Measurements from ENCODE around the gene ADTRP. TPM values are rescaled to one million over a fixed set of nuclear protein-coding genes. Genes with fewer than 3 reads are reported as not detected.

Gene ADTRP
- total RNA-seq, 2 donors from 2014 or later, result 47.7 to 81.3 TPM

DNA sequence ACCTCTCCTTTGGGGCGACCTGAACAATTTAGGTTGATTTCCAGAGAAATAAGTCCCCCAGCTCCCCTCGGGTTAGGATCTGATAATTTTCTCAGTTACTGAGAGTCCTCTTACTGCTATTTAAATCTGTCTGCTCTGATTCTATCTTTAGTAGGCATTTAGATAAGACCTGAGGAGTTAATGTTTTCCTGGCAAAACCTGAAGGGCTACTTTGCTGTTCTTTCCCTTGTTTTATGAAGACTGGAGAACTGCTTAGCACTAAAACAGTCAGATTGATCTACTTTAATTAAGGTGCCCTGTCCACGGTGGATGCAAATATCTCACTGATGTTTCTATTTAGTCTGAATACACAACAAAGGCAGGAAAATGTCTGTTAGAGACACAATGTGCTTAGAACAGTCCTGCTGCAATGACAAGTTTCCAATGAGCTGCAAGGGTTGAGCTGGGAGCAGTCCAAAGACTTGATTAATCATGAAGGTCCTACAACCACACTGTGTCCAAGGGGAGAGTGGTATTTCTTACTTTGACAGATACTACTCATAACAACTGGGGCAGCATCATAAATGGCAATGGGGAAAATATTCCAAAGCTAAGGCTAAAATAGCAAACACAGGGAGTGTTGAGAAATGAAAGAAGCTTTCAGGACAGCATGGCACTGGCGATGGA lies 15.7 kb downstream of the ADTRP start:
- H3K4me3 Mint-ChIP-seq, result no peak overlapping the region
- no peak overlapping the region for H3K27ac Mint-ChIP-seq
- no peaks in the 10 kb centered on the region for H3K27me3 Mint-ChIP-seq
- ATAC-seq (replicated peaks), result no peak
- H3K36me3 Mint-ChIP-seq (ENCODE audit: low read depth), result no peaks in the 10 kb centered on the region
- H3K4me1 Mint-ChIP-seq, result peaks cover 8% of the 10 kb centered on the region
- H3K9me3 Mint-ChIP-seq, result peaks cover 1% of the 10 kb centered on the region

DNA sequence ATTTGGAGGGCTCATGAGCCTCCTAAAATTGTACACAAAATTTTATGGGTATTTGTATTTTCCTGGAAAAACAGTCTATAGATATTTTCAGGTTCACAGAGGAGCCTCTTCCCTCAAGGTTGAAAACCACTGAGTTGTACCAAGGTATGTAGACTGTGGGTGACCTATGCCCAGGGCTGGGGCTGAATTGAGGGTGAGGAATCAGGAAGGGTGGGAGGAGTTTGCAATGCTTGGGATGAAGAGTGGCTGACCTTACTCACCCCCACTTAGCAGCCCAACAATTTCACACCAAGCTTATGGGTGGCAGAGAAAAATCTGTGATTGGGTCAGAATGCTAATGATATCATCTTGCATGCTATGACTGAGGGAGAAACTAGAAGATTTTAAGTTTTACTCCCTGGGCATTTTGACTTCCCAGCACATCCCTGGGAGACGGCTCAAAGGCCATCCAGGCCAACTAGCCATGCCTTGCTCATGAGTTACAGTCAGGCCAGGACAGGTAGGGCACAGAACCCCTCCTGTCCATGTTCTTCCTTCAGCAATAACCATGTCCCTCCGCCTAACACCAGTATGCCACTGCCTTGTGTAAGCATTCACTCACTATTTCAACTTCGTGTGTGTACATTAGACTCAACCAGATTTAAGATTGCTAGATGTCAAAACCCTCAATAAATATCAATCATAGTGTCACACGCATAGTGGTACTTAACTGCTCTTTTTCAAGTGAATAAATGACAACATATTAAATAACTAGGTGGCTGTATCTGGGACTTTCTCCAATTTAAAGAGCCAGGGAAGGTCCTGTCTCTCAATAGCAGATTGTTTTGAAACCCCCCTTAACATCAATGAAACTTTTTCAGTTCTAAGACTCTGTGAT lies 16.6 kb downstream of the ADTRP start:
- Mint-ChIP-seq H3K36me3 (ENCODE audit: low read depth) (no peaks in the 10 kb centered on the region), H3K27me3 (no peaks in the 10 kb centered on the region)
- no peak for ATAC-seq (replicated peaks)

DNA sequence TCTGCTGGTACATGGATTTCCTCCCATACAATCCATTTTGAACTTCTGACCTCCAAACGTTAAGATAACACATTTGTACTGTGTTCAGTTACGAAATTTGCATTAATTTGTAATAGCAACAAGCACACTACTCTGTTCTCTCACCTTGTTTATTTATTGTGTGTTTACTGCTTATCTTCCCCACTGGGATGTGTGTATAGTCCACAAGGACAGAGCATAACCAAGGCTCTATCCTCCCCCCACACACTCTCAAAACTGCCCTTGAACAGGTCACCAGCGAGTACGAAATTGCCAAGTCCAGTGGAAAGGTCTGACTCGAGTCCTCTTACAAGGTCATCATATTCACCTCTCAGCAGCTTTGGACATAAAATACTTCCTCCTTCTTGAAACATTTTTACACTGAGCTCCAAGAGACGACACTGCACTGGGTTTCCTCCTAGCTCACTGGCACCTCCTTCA lies 18.6 kb downstream of the ADTRP start:
- no peaks in the 10 kb centered on the region for H3K36me3 Mint-ChIP-seq (ENCODE audit: low read depth)
- peaks cover 6% of the 10 kb centered on the region for H3K4me1 Mint-ChIP-seq
- peaks cover 7% of the 10 kb centered on the region for H3K9me3 Mint-ChIP-seq
- H3K27ac Mint-ChIP-seq, result no peak overlapping the region
- no peak for ATAC-seq (replicated peaks)
- H3K4me3 Mint-ChIP-seq, result no peak overlapping the region
- no peaks in the 10 kb centered on the region for H3K27me3 Mint-ChIP-seq

More for the DNA sequence above, 16.6 kb downstream of the ADTRP start:
- Mint-ChIP-seq H3K27ac (no peak overlapping the region), H3K4me1 (peaks cover 7% of the 10 kb centered on the region), H3K4me3 (no peak overlapping the region), H3K9me3 (peaks cover 7% of the 10 kb centered on the region)

DNA sequence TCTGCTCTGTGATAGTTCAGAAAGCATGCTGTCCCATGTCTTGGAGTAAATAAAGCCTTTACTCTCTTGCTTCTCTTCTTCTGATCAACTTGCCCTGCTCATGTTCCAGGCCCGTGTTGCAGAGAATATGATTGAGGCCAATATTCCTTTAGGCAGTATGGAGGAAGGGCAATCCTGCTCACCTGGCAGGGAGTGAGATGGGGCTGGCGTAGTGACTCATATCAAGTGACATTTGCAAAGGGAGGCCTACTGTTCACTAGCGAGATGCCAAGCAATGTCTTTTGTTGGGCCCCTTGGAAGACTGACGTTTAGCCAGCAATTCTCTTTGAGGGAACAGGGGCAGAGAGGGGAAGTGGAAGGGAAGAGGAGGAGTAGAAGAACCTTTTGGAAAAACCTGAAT lies 19.7 kb downstream of the ADTRP start:
- H3K27ac Mint-ChIP-seq, result no peak overlapping the region
- no peak overlapping the region for H3K4me3 Mint-ChIP-seq
- no peaks in the 10 kb centered on the region for H3K36me3 Mint-ChIP-seq (ENCODE audit: low read depth)
- no peak for ATAC-seq (replicated peaks)
- H3K27me3 Mint-ChIP-seq, result no peaks in the 10 kb centered on the region
- peaks cover 7% of the 10 kb centered on the region for H3K9me3 Mint-ChIP-seq
- peaks cover 6% of the 10 kb centered on the region for H3K4me1 Mint-ChIP-seq

DNA sequence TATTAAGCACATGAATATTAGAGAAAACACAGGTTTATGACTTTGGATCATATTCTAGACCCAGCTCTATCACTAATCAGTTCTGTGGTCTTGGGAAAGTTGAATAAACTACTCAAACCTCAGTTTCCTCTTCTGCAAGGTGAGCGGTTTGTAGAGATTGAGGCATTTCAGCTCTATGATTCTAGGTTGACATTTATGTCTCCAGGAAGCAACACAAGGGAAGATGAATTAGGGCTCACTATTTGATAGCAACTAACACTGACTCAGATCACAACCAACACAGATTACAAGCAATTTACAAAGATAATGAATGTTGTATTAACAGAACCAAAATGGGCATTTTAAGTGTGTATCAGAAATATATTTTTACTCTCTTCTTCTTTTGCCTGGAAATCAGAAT lies 21.9 kb downstream of the ADTRP start:
- peaks cover 7% of the 10 kb centered on the region for H3K9me3 Mint-ChIP-seq

DNA sequence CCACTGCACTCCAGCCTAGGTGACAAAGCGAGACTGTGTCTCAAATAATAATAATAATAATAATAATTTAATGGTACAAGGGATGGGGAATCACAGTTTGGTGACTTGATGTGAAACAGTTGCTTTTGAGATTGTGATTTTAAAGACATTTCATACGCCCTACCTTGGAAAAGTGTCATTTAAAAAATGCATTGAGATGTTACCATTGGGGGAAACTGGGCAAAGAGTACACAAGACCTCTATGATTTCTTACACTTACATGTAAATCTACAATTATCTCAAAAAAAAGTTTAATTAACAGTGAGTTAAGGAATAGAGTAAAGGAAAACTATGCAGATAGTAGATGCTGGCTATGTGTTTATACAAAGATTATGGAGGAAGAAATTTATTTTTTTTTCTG lies 22.3 kb downstream of the ADTRP start:
- H3K4me1 Mint-ChIP-seq, result peaks cover 6% of the 10 kb centered on the region
- H3K27me3 Mint-ChIP-seq, result no peaks in the 10 kb centered on the region
- H3K36me3 Mint-ChIP-seq (ENCODE audit: low read depth), result no peaks in the 10 kb centered on the region
- peaks cover 7% of the 10 kb centered on the region for H3K9me3 Mint-ChIP-seq
- peak overlapping the region; percentile 33 for H3K27ac Mint-ChIP-seq
- H3K4me3 Mint-ChIP-seq, result peak overlapping the region; percentile 9
- ATAC-seq (replicated peaks), result no peak

More for the DNA sequence above, 21.9 kb downstream of the ADTRP start:
- peaks cover 6% of the 10 kb centered on the region for H3K4me1 Mint-ChIP-seq
- no peaks in the 10 kb centered on the region for H3K27me3 Mint-ChIP-seq
- peak overlapping the region; percentile 33 for H3K27ac Mint-ChIP-seq
- H3K4me3 Mint-ChIP-seq, result peak overlapping the region; percentile 9
- no peaks in the 10 kb centered on the region for H3K36me3 Mint-ChIP-seq (ENCODE audit: low read depth)
- peak; percentile 89 for ATAC-seq (replicated peaks)

DNA sequence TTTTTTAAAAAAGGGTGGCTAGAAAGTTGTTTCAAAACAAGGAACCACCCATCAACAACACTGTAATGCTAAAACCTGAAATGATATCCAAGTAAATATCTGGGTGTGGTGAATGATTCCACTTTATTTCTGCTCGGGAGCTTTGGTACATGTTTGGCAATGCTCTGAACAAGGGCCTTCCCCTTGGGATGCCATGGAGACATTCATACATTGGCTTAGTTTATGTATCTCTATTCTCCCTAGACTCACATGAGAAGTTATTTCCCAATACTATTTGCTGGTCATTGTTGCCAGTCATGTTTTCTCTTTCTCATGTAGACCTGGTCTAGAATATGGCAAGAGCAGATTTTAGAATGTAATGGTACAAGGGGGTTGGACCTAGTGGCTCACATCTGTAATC lies 22.9 kb downstream of the ADTRP start:
- no peak overlapping the region for H3K27ac Mint-ChIP-seq
- H3K4me1 Mint-ChIP-seq, result peaks cover 6% of the 10 kb centered on the region
- no peak overlapping the region for H3K4me3 Mint-ChIP-seq
- peaks cover 7% of the 10 kb centered on the region for H3K9me3 Mint-ChIP-seq
- no peak for ATAC-seq (replicated peaks)
- H3K36me3 Mint-ChIP-seq (ENCODE audit: low read depth), result no peaks in the 10 kb centered on the region
- H3K27me3 Mint-ChIP-seq, result no peaks in the 10 kb centered on the region

DNA sequence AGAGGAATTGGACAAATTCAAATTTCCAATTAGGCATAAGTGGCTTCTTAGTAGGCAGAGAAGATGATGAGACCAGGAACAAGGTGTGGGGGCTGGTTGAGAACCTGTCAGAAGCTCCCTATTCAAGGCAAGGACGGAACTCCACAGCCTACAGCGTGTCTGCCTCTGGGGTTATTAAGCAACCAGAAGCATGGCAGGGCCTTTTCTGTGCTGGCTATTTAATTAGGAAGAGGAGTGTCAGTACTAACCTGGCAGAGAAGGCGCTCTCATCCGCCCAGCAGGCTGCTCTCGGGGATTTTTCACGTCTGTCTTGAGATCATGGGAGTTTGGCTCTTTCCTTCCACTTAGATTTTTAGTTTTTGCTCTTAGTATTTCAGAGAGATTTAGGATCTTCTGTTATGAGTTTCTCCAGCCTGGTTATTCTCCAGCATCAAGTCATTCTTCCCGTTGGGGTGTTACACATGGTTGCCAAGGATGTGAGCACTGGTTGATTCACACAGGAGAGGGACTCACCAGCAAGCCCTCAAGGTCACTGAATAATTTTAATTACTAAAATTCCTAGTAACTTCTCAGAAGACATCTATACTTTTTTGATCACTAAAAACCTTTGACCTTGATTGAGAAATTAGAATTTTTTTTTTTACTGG lies 23.9 kb downstream of the ADTRP start:
- Mint-ChIP-seq H3K4me3 (no peak overlapping the region), H3K36me3 (ENCODE audit: low read depth) (no peaks in the 10 kb centered on the region), H3K4me1 (peaks cover 6% of the 10 kb centered on the region), H3K9me3 (peaks cover 7% of the 10 kb centered on the region), H3K27ac (peak overlapping the region; percentile 5), H3K27me3 (no peaks in the 10 kb centered on the region)
- ATAC-seq (replicated peaks), result peak; percentile 69

DNA sequence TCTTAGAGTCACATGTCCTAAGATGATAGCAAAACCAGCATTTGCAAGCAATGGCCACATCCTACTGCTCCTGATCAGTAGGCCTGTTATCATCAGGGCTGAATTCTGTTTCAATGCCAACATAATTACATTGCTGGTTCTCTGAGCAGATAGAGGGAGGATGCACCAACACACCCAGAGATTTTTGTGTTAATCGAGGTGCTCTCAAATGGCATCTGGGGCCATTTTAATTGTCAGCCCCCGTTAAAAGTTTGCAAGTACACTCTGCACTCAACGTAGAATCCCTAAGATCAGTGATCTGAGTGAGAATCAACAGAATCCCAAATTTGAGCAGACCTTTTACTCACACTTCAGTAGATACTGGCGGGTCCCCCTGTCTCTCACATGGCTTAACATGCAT lies 24.8 kb downstream of the ADTRP start:
- Mint-ChIP-seq H3K36me3 (ENCODE audit: low read depth) (no peaks in the 10 kb centered on the region), H3K9me3 (peaks cover 7% of the 10 kb centered on the region), H3K4me3 (no peak overlapping the region), H3K27me3 (no peaks in the 10 kb centered on the region), H3K4me1 (peaks cover 6% of the 10 kb centered on the region), H3K27ac (peak overlapping the region; percentile 5)
- ATAC-seq (replicated peaks), result no peak

DNA sequence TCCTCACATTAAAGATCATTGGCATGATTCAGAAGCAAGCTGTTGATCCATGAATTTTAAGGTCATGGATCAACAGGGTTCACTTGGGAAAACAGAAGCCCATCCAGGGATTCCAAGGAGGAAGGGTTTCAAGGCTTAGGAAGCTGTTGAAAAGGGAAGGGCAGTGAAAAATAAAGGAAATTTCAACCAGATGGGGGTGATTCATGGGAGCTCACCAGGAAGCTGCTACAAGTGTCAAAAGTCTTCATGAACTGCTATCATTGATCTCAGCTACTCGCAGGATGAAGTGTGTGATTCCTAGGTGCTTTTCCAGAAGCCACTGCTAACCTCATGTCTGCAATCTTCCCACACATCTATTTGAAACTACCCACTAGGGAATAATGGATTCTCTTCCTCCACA lies 26.2 kb downstream of the ADTRP start:
- no peak overlapping the region for H3K27ac Mint-ChIP-seq
- H3K4me1 Mint-ChIP-seq, result peaks cover 6% of the 10 kb centered on the region
- H3K9me3 Mint-ChIP-seq, result peaks cover 1% of the 10 kb centered on the region
- ATAC-seq (replicated peaks), result no peak
- no peaks in the 10 kb centered on the region for H3K36me3 Mint-ChIP-seq (ENCODE audit: low read depth)
- H3K4me3 Mint-ChIP-seq, result no peak overlapping the region
- no peaks in the 10 kb centered on the region for H3K27me3 Mint-ChIP-seq

DNA sequence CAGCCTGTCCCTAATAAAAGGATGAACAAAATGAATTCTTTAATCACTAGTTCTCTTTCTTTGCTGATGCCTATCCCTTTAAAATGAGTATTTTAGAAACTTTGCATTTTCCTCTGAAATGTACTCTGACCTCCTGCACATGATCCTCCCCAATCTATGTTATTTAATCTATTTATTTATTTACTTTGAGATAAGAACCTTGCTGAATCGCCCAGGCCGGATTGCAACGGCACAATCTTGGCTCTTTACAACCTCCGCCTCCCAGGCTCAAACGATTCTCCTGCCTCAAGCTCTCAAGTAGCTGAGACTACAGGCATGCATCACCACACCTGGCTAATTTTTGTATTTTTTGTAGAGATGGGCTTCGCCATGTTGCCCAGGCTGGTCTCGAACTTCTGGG lies 27.9 kb downstream of the ADTRP start:
- H3K27ac Mint-ChIP-seq, result no peak overlapping the region
- no peaks in the 10 kb centered on the region for H3K27me3 Mint-ChIP-seq
- H3K36me3 Mint-ChIP-seq (ENCODE audit: low read depth), result no peaks in the 10 kb centered on the region
- no peaks in the 10 kb centered on the region for H3K4me1 Mint-ChIP-seq
- no peak for ATAC-seq (replicated peaks)
- H3K4me3 Mint-ChIP-seq, result no peak overlapping the region
- no peaks in the 10 kb centered on the region for H3K9me3 Mint-ChIP-seq

DNA sequence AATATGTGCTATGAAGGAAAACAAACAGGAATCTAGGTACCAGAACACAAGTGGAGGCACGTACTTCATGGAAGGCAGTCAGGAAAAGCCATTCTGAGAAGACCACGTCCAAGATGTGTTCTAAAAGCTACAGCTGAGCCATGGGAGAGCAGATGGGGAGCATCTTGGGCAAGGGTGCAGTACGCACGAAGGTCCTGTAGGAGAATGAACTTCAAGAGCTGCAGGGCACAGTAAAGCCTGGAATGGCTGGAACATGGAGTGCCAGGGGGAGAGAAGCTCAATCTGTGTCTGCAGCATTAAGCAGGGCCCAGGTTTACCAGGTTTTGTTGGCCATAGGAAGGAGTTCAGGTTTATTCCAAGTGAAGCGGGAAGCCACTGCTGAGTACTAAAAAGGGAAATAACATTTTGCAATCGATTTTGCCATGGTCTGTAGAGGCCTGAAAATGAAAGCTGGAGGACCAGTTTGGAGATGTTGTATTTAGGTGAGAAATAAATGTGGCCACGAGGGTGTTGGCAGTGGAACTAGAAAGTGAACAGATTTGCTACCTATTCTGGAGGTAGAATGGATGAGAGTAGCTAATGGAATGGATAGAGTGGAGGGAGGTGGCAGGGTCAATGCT lies 29.9 kb downstream of the ADTRP start:
- Mint-ChIP-seq H3K4me1 (no peaks in the 10 kb centered on the region), H3K4me3 (no peak overlapping the region), H3K9me3 (peaks cover 3% of the 10 kb centered on the region), H3K27ac (no peak overlapping the region), H3K36me3 (ENCODE audit: low read depth) (no peaks in the 10 kb centered on the region), H3K27me3 (no peaks in the 10 kb centered on the region)
- no peak for ATAC-seq (replicated peaks)

DNA sequence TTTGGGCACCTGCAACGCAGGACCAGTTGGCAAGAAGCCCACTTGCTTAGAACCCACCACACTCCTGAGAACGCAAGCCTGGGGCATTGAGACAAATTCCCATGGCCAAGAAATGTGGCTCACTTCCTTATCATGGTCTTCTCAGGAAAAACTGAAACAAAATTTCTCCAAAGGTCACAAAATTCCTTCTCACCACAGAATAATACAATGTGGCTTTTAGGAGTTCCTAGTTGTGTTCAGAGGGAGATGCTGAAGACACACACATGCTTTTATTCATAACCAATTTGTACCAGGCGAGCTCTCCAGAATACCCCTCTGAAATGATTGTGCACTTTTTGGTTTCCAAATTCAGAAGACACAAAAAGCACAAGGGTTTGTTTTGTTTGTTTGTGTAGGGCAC lies 31.6 kb downstream of the ADTRP start:
- no peak overlapping the region for H3K4me3 Mint-ChIP-seq
- H3K36me3 Mint-ChIP-seq (ENCODE audit: low read depth), result no peaks in the 10 kb centered on the region
- ATAC-seq (replicated peaks), result no peak
- H3K9me3 Mint-ChIP-seq, result peaks cover 3% of the 10 kb centered on the region
- H3K4me1 Mint-ChIP-seq, result peaks cover 2% of the 10 kb centered on the region
- H3K27ac Mint-ChIP-seq, result no peak overlapping the region
- no peaks in the 10 kb centered on the region for H3K27me3 Mint-ChIP-seq

DNA sequence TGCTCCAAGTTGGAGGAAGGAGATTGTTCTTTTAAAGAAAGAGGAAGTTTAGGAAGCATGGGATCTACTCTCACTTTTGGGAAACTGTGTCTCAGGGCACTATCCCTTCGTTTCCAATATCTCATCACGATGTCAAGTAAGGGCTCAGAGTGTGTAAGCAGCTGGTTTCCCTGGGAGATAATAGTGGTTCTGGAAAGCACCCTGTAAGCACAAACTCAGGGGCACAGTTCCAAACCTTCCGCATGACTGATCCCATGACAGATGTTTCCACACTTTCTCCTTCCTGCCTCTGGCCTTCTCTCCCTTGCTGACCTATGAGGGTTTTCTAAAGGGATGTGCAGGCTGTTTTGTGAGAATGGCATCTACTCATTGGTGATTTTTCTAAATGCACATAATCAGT lies 33.9 kb downstream of the ADTRP start:
- Mint-ChIP-seq H3K4me1 (peaks cover 10% of the 10 kb centered on the region), H3K9me3 (peaks cover 3% of the 10 kb centered on the region), H3K36me3 (ENCODE audit: low read depth) (no peaks in the 10 kb centered on the region), H3K4me3 (no peak overlapping the region), H3K27me3 (no peaks in the 10 kb centered on the region), H3K27ac (no peak overlapping the region)
- no peak for ATAC-seq (replicated peaks)

All from activated T-helper 17 cell treated with anti-CD3 and anti-CD28 coated beads, Interleukin-2, amount 50 U/mL, for 72 hours (primary cell).